A549 (cell line): ENCODE results near the gene C6orf141. TPM values are rescaled to one million over a fixed set of nuclear protein-coding genes. Genes with fewer than 3 reads are reported as not detected.

Experiments used
- ATAC-seq, 2 experiments: fragments of 200-7000 bp in 1 of 2; fragments of >200 bp in 1 of 2; cut with Nextera tagmentation in 1 of 2; cut with Tn5 transposase in 1 of 2; 3 replicates each; pipeline versions ENCODE4 v1.8.0 to v1.9.1; 2018 to 2020; ENCODE audit warnings: mild to moderate bottlenecking in 1 of 2, moderate library complexity in 1 of 2
- CTCF ChIA-PET: fragments of 300-600 bp; sonication (Branson Sonifier 250); formaldehyde crosslinking; extraction: SDS; loops from one replicate; lab custom pipeline; 2021; ENCODE audit warnings: antibody characterized with exemption, inconsistent platforms; lab: Yijun Ruan, JAX
- POLR2A ChIA-PET: fragments of 350-600 bp; formaldehyde crosslinking; extraction: SDS; loops from one replicate; lab custom pipeline; 2021; ENCODE audit warnings: antibody characterized with exemption, inconsistent platforms; lab: Yijun Ruan, JAX
- DNase-seq, 2 experiments: peaks; one replicate each; pipeline versions ENCODE4 v3.0.0 to v3.0.0-alpha.2; 2011 to 2016; ENCODE audit warnings: low read depth in 1 of 2, low spot score in 1 of 2
- FAIRE-seq: peaks from 2 replicates; lab custom pipeline; 2011; peaks lifted over from hg19 to GRCh38; lab: Jason Lieb, UNC
- H3K27ac ChIP-seq, 2 experiments: fragments of >200 bp; sonication (Bioruptor Twin); formaldehyde crosslinking; 3 replicates each; pipeline ENCODE4 v1.5.1; 2016 to 2017
- H3K4me1 ChIP-seq: fragments of >200 bp; sonication (Bioruptor Twin); formaldehyde crosslinking; 3 replicates; pipeline ENCODE4 v1.6.1; 2016
- H3K4me2 ChIP-seq: fragments of >200 bp; sonication (Bioruptor Twin); formaldehyde crosslinking; 3 replicates; pipeline ENCODE4 v1.6.1; 2016
- H3K4me3 ChIP-seq: fragments of >200 bp; sonication (Bioruptor Twin); formaldehyde crosslinking; 3 replicates; pipeline ENCODE4 v1.5.1; 2016
- H3K9me3 ChIP-seq: fragments of >200 bp; sonication (Bioruptor Twin); formaldehyde crosslinking; 3 replicates; pipeline ENCODE4 v1.6.1; 2016
- CBX2 ChIP-seq: fragments of 200-600 bp; sonication (generic); IDR thresholded peaks from 2 replicates; pipeline ENCODE4 v1.6.1; 2016; ENCODE audit warnings: low read depth, mild to moderate bottlenecking, borderline replicate concordance
- CBX8 ChIP-seq: fragments of 200-600 bp; sonication (generic); IDR thresholded peaks from 2 replicates; pipeline ENCODE4 v1.6.1; 2016
- CEBPB ChIP-seq, 2 experiments: fragments of >200 bp in 1 of 2; sonication (Bioruptor Twin) in 1 of 2; formaldehyde crosslinking in 1 of 2; IDR thresholded peaks; 2 replicates each; pipeline ENCODE4 v1.6.1; 2012 to 2016
- CHD4 ChIP-seq: fragments of 200-600 bp; sonication (generic); IDR thresholded peaks from 2 replicates; pipeline ENCODE4 v1.6.1; 2016; ENCODE audit warnings: antibody characterized with exemption, mild to moderate bottlenecking, borderline replicate concordance
- EHMT2 ChIP-seq: fragments of 200-600 bp; sonication (generic); IDR thresholded peaks from 2 replicates; pipeline ENCODE4 v1.6.1; 2016; ENCODE audit warnings: antibody characterized with exemption, low read depth, mild to moderate bottlenecking, moderate library complexity
- HOXB13 ChIP-seq: fragments of 250-450 bp; sonication (Bioruptor Pico); IDR thresholded peaks from 2 replicates; pipeline ENCODE4 v1.5.0; 2020; ENCODE audit warnings: low read depth, mild to moderate bottlenecking, moderate library complexity
- JUN ChIP-seq, 2 experiments: fragments of >200 bp; sonication (Bioruptor Twin); formaldehyde crosslinking; IDR thresholded peaks; 2 replicates in 1 of 2; 3 replicates in 1 of 2; pipeline ENCODE4 v1.6.1; 2016 to 2017
- KDM1A ChIP-seq: fragments of 200-600 bp; sonication (generic); IDR thresholded peaks from 2 replicates; pipeline ENCODE4 v1.6.1; 2016; ENCODE audit warnings: low read depth, mild to moderate bottlenecking
- POLR2AphosphoS2 ChIP-seq: conservative IDR thresholded peaks from 2 replicates; pipeline ENCODE4 v1.6.1; 2012; ENCODE audit warnings: low read length, improper control_type of control experiment, inconsistent platforms
- RAD21 ChIP-seq, 2 experiments: fragments of >200 bp in 1 of 2; sonication (Bioruptor Twin) in 1 of 2; formaldehyde crosslinking in 1 of 2; IDR thresholded peaks in 1 of 2; conservative IDR thresholded peaks in 1 of 2; 2 replicates in 1 of 2; 3 replicates in 1 of 2; pipeline ENCODE4 v1.6.1; 2012 to 2018; ENCODE audit warnings: inconsistent platforms in 1 of 2
- RARB ChIP-seq: fragments of 250-450 bp; sonication (Bioruptor Pico); IDR thresholded peaks from 2 replicates; pipeline ENCODE4 v1.8.0; 2021; ENCODE audit warnings: mild to moderate bottlenecking, moderate library complexity
- RCOR1 ChIP-seq: fragments of 150-350 bp; IDR thresholded peaks from 2 replicates; pipeline ENCODE4 v1.6.1; 2014; ENCODE audit warnings: antibody characterized with exemption, low read length, low read depth
- TP53 ChIP-seq: fragments of 250-450 bp; sonication (Bioruptor Pico); IDR thresholded peaks from 2 replicates; pipeline ENCODE4 v1.5.0; 2021; ENCODE audit warnings: mild to moderate bottlenecking, moderate library complexity
- ZC3H11A ChIP-seq: fragments of 450-650 bp; IDR thresholded peaks from 2 replicates; pipeline ENCODE4 v1.6.1; 2014; ENCODE audit warnings: antibody characterized with exemption, mild to moderate bottlenecking
- ZFP36 ChIP-seq: fragments of 450-650 bp; IDR thresholded peaks from 2 replicates; pipeline ENCODE4 v1.6.1; 2014; ENCODE audit warnings: borderline replicate concordance; ENCODE audit not compliant: partially characterized antibody
- WGBS: methylation state at CpG from one replicate; pipeline ENCODE4 v1.1.6; 2017; ENCODE audit errors: missing lambda C conversion rate; 5-methylcytosine and 5-hydroxymethylcytosine counted together
- polyA plus RNA-seq, 4 experiments: library from polyadenylated mRNA; depleted of rRNA in 3 of 4; stranded (reverse); fragments of >200 nt; fragmentation: RNase III in 1 of 4; extraction: RNeasy Plus Mini Kit Qiagen cat#74134 plus additional on column Dnase treatment in 1 of 4; gene quantifications; 2 replicates in 3 of 4; 3 replicates in 1 of 4; pipeline ENCODE4 v1.2.3, GENCODE V29; 2011 to 2017
- TF ChIP-seq, protein P1 (sequence below): fragments of >200 bp; sonication (Bioruptor Twin); formaldehyde crosslinking; IDR thresholded peaks from 2 replicates; pipeline ENCODE4 v1.6.1; 2016
- TF ChIP-seq, protein P2 (sequence below): fragments of >200 bp; sonication (Bioruptor Twin); formaldehyde crosslinking; IDR thresholded peaks from 3 replicates; pipeline ENCODE4 v1.6.1; 2016
- TF ChIP-seq, protein P3 (sequence below): fragments of >200 bp; sonication (Bioruptor Twin); formaldehyde crosslinking; IDR thresholded peaks from 3 replicates; pipeline ENCODE4 v1.5.1; 2016

Gene C6orf141
- polyA plus RNA-seq, 2 of the 4 experiments (the other 2 are of a cell fraction): 24.9 to 29.9 TPM

DNA sequence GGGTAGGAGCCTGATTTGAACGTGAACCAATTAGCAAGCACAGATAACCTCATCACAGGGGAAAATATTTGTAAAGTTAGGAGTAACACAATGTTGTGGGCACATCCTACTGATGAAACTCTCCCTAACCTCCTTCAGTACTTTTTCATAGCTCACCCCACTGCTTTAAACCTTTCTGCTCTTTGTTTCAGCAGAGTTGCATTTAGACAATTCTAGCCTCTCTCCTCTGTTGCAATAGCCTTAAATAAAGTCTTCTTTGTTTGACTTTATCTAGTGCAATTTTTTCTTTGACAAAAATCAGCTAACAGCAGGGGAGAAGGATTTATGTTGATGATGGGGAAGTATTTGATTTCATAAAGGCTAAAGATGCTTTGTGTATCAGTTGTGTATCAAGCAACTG, 14.1 kb downstream of the C6orf141 start:
- Histone ChIP-seq H3K27ac (peak overlapping the region in 1 of 2 experiments; percentile 78; a peak in 4 of 6 replicates), H3K4me3 (no peak overlapping the region), H3K9me3 (no peaks in the 10 kb centered on the region)
- no peak for DNase-seq
- POLR2A ChIA-PET: no interaction called here
- no peak for TF ChIP-seq CBX2
- TF ChIP-seq POLR2AphosphoS2: no peak
- TF ChIP-seq, protein P1, sequence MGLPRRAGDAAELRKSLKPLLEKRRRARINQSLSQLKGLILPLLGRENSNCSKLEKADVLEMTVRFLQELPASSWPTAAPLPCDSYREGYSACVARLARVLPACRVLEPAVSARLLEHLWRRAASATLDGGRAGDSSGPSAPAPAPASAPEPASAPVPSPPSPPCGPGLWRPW: no peak
- no peak for TF ChIP-seq TP53 (CRISPR knock-in tag)
- TF ChIP-seq, all 56 proteins: peak for 0
- no peak for ATAC-seq
- Histone ChIP-seq H3K4me1 (peaks cover 26% of the 10 kb centered on the region), H3K4me2 (no peak overlapping the region)
- 100% methylated on average over 1 of the region's 1 CpG for WGBS
- FAIRE-seq: no peak
- CTCF ChIA-PET: interaction anchor here (0.6 to 3.4 kb wide), 4 partner anchors 16 to 84 kb away, joined by 3 to 17 read pairs (median 7); no protein-coding TSS in a partner anchor

DNA sequence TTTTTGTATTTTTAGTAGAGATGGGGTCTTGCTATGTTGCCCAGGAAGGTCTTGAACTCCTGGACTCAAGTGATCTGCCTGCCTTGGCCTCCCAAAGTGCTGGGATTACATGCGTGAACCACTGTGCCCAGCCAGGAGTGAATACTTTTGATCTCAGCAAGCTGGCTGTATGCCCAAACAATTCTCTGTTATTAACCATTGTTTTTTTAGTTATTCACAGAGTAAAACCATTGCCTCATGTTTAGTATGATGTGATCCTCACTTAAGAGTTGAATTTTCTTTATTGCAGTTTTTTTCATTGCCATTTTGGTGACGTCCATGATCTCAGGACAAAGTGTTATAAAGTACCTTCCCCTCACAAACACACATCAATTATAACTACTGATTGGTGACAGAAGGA, 14.8 kb downstream of the C6orf141 start:
- 50% methylated on average over 2 of the region's 2 CpGs for WGBS
- DNase-seq: no peak
- no peaks in the 10 kb centered on the region for H3K9me3 ChIP-seq
- TF ChIP-seq RARB (no peak), CBX8 (no peak), EHMT2 (no peak), RCOR1 (no peak), HOXB13 (CRISPR knock-in tag) (no peak)
- TF ChIP-seq, all 56 proteins: peak for 0
- Histone ChIP-seq H3K4me2 (no peak overlapping the region), H3K4me3 (no peak overlapping the region), H3K27ac (peak overlapping the region; percentile 30 to 78; a peak in 4 of 6 replicates), H3K4me1 (peaks cover 33% of the 10 kb centered on the region)
- CTCF ChIA-PET: interaction anchor here (0.6 to 1.9 kb wide), 4 partner anchors 12 to 42 kb away, joined by 3 to 11 read pairs (median 4); no protein-coding TSS in a partner anchor
- FAIRE-seq: no peak
- ATAC-seq: no peak
- POLR2A ChIA-PET: no interaction called here

DNA sequence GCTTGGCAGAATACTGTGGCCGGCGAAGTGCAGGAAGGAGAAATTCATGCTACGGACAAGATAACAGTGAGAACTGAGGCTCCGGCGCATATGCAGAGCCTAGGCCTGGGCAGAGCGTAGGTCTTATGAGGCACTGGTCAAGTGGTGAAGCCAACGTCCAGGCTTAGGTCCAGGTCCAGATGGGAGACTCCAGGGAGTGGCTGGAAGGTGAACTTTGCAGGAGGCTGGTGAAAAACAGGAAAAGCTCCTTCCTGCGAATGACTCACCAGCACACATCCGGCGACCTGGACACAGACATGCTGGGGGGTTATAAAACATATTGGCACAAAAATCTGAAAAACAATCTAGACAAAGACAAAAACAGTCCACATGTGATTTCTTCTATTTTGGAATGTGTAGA, 15.4 kb downstream of the C6orf141 start:
- Histone ChIP-seq H3K9me3 (no peaks in the 10 kb centered on the region), H3K4me2 (peak overlapping the region; percentile 1; the same call in 2 of the 3 replicates), H3K4me1 (peaks cover 37% of the 10 kb centered on the region), H3K4me3 (no peak overlapping the region), H3K27ac (peak overlapping the region; percentile 29 to 78; a peak in 4 of 6 replicates)
- ATAC-seq: no peak
- FAIRE-seq: no peak
- TF ChIP-seq, protein P1: no peak
- TF ChIP-seq, protein P2, sequence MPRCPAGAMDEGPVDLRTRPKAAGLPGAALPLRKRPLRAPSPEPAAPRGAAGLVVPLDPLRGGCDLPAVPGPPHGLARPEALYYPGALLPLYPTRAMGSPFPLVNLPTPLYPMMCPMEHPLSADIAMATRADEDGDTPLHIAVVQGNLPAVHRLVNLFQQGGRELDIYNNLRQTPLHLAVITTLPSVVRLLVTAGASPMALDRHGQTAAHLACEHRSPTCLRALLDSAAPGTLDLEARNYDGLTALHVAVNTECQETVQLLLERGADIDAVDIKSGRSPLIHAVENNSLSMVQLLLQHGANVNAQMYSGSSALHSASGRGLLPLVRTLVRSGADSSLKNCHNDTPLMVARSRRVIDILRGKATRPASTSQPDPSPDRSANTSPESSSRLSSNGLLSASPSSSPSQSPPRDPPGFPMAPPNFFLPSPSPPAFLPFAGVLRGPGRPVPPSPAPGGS: no peak
- TF ChIP-seq, protein P3, sequence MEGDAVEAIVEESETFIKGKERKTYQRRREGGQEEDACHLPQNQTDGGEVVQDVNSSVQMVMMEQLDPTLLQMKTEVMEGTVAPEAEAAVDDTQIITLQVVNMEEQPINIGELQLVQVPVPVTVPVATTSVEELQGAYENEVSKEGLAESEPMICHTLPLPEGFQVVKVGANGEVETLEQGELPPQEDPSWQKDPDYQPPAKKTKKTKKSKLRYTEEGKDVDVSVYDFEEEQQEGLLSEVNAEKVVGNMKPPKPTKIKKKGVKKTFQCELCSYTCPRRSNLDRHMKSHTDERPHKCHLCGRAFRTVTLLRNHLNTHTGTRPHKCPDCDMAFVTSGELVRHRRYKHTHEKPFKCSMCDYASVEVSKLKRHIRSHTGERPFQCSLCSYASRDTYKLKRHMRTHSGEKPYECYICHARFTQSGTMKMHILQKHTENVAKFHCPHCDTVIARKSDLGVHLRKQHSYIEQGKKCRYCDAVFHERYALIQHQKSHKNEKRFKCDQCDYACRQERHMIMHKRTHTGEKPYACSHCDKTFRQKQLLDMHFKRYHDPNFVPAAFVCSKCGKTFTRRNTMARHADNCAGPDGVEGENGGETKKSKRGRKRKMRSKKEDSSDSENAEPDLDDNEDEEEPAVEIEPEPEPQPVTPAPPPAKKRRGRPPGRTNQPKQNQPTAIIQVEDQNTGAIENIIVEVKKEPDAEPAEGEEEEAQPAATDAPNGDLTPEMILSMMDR: no peak
- TF ChIP-seq CEBPB (IDR thresholded peaks at IDR 0.05) (no peak), KDM1A (no peak), ZC3H11A (no peak), RAD21 (conservative IDR thresholded peaks at IDR 0.05 in 1 of 2, IDR thresholded peaks at IDR 0.05 in 1 of 2) (no peak), JUN (IDR thresholded peaks at IDR 0.05) (no peak), CHD4 (no peak), ZFP36 (no peak)
- no peak for DNase-seq
- ChIA-PET CTCF (interaction anchor here (0.6 to 1.9 kb wide), 4 partner anchors 13 to 42 kb away, joined by 3 to 11 read pairs (median 4); no protein-coding TSS in a partner anchor), POLR2A (no interaction called here)
- 53% methylated on average over 10 of the region's 10 CpGs for WGBS
